RKO (cell line): ENCODE data around the gene RFNG.

Experiments used
- DNase-seq: peaks from one replicate; pipeline ENCODE4 v3.0.0-alpha.2; 2016; ENCODE audit warnings: low spot score

The RFNG gene

GRCh38 chr17:82013772-82014321 is 37.8 kb downstream of the RFNG start:
- no peak for DNase-seq

- DNase-seq, result no peak
Observed at GRCh38 chr17:82013341-82013740, 38.3 kb downstream of the RFNG start.

DNA sequence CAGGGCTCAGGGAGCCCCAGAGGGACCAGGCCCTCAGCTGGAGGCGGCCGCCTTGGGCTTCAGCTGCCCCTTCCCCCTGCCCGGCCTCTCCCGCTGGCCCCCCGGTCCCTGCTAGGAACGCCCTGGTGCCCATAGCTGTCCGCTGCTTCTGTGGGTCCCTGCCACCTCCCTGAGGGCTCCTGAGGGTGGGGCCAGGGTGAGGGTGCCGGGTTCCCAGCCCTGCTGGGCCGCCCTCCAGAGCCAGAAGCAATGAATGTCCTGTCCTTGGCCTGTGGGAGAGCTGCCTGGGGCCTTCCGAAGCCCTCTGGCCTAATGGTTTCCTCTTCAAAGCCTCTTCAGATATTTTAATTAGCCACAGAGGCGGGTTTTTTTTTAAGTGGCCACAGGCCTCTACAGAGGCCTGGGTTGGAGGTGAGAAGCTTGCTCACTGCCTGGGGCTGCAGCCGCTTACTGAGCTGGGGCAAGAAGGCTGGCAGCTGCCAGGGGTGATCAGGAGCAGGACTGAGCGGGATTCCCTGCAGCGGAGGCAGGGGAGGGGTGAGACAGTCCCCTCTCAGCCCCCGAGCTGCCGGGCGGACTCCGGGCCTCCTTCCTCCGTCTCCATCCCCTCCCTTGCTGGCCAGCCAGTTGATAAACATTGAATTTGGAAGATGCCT is 38.8 kb downstream of the RFNG start:
- DNase-seq, result no peak

- no peak for DNase-seq
Observed at GRCh38 chr17:82012261-82012639, 39.4 kb downstream of the RFNG start.

- DNase-seq, result no peak
Observed at GRCh38 chr17:82011617-82012187, 39.9 kb downstream of the RFNG start.

- DNase-seq, result no peak
Observed at GRCh38 chr17:82010575-82011525, 40.8 kb downstream of the RFNG start.

DNA sequence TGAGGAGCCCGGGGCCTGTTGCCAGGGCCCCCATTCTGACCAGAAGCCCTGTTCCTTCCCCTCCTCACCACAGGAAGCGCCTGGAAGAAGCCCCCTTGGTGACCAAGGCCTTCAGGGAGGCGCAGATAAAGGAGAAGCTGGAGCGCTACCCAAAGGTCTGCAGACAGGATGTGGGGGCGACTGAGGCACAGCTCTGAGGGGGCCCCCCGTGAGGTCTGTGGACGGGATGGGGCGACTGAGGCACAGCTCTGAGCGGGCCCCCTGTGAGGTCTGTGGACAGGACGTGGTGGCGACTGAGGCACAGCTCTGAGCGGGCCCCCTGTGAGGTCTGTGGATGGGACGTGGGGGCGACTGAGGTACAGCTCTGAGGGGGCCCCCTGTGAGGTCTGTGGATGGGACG is 42.2 kb downstream of the RFNG start:
- no peak for DNase-seq

DNA sequence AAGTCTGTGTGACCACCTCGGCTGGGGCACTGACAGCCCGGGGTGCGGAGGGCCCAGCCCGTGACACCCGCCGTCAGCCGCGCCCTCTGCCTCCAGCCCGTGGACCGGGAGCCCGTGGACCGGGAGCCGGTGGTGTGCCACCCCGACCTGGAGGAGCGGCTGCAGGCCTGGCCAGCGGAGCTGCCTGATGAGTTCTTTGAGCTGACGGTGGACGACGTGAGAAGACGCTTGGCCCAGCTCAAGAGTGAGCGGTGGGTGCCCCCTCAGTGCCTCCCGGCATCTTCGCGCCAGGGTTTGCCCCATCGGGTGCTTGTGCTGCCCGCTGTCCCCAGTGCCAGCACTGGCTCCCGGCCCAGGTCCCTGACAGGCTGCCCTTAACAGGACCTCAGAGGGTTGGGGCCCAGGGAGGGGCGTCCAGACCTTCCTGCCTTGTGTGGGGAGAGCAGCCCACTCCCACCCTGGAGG is 42.6 kb downstream of the RFNG start:
- no peak for DNase-seq

DNA sequence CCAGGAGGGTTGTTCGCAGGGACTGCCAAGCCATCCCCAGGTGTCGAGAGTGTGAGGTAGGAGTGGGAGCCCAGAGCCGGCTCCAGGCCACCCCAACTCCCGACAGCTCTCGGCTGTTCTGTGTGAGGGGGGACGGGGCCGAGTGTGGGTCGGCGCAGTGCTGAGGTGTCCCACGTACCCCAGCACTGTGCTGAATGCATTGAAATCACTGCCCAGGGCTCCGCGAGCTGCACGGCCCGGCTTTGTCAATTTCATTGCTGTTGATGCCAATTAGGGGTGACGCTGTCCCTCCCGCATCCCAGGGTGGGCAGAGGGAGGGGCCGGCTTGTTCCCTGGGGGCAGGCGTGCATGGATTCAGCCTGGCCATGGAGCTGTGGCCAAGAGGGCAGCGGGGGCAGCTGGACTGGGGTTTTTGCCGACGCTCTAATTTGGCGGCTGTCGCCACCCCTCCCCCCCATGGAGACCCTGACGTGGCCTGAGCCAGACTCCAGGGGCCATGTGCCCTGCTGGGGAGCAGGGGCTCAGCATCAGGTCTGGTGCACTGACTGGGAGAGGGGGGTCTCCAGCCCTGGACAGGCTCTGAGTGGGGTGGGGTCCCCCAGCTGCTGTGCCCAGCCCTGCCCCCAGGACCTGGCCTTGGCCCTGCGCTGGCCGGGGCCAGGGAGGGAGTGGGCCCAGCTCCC is 43.2 kb downstream of the RFNG start:
- DNase-seq, result no peak

DNA sequence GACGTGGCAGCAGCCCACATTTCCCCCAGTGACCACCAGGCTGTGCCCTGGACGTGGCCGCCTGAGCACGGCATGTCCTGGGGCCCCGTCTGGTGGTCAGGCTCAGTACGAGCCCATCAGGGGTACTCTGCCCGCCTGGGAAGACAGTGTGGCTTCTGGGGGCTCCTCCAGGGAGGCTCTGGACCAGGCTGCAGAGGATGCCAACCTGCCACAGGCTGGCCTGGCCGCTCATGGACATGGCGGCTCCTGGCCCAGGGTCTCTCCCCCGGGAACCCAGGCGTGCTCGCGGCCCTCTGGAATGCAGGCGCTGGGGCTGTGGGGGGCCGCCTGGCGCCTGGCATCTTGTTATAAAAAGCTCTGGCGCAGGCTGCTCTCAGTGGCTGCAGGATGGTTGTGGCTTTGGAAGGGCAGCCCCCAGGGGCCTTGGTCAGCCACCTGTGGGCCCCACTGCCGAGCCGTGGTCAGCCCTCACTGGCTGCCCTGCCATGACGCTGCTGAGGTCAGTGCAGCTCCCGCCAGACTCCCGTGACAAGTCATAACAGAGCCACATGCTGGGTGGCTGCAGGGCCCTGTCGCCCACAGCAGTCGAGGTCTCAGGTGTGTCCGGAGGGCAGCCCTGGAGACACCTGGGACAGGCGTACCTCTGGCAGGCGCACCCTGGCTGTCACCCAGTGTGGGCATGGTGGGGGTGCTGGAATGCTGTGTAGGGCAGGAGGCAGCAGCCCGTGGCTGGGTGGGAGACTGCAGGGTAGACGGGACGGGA is 43.9 kb downstream of the RFNG start:
- no peak for DNase-seq

DNA sequence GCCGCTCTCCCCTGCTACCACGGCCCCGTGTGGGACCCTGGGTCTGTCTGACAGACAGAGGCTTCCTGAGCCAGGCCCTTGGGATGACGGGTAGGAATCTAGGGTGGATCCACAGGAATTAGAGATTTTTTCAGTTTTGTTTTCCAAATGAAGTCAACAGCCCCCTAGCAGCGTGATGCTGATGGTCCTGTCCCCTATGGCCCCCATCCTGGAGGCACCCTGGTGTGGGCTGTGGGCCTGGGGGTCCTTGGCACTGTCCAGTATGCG is 44.5 kb downstream of the RFNG start:
- no peak for DNase-seq

DNA sequence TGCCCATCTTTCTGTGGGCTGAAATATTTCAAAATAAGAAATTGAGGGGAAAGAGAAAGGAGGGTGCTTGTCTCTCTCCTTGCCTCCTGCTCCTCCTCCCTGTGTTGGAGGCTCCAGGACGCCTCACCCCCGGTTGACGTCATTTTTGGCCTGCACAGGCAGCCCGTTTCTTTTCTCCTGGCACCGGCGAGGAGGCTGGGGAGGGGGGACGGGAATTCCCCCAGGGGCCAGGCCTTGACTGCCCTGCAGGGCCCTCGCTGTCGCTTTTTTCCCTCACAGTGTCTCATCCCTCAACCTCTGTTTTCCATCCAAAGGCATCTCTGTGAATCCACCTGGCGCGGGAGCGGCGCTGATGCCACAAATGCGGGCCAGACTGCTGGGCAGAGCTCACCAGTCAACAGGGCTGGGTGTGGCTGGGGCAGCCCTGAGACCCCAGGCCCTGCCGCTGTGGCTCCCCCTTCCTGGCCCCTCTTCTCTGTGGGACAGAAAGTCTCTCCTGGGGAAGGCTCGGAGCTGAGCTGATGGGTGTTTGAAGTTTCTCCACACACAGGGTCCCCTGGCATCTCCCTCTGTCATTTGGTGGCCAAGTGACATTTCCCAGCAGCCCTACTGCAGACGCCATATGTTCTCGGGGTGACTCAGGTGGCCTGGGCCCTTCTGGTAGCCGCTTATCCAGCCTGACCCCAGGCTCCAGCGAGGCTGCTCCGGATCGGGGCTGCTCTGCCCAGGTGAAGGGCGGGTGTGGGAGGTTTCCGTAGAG is 45.0 kb downstream of the RFNG start:
- no peak for DNase-seq

DNA sequence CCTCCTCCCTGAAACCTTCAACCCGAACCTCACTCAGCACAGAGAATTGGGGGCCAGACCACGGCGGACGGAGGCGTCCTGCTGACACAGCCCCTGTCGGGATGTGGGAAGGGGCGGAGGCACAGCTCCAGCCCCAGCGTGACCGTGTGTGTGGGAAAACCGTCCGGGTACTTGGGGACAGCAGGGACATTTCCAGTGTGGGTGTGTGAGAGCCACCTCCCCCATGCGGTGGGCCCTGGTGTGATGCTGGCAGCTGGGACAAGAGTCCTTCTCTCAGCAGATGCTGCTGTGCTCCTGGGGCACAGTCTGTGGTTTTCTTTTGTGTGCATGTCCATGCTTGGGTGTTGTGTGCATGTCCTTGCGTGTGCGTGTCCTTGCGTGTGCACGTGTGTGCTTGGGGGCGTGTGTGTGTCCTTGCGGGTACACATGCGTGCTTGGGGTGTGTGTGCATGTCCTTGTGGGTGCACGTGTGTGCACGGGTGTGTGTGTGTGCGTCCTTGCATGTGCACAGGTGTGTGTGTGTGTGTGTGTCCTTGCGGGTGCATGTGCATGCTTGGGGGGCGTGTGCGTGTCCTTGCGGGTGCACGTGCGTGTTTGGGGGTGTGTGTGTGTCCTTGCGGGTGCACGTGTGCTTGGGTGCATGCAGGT is 45.8 kb downstream of the RFNG start:
- no peak for DNase-seq

DNA sequence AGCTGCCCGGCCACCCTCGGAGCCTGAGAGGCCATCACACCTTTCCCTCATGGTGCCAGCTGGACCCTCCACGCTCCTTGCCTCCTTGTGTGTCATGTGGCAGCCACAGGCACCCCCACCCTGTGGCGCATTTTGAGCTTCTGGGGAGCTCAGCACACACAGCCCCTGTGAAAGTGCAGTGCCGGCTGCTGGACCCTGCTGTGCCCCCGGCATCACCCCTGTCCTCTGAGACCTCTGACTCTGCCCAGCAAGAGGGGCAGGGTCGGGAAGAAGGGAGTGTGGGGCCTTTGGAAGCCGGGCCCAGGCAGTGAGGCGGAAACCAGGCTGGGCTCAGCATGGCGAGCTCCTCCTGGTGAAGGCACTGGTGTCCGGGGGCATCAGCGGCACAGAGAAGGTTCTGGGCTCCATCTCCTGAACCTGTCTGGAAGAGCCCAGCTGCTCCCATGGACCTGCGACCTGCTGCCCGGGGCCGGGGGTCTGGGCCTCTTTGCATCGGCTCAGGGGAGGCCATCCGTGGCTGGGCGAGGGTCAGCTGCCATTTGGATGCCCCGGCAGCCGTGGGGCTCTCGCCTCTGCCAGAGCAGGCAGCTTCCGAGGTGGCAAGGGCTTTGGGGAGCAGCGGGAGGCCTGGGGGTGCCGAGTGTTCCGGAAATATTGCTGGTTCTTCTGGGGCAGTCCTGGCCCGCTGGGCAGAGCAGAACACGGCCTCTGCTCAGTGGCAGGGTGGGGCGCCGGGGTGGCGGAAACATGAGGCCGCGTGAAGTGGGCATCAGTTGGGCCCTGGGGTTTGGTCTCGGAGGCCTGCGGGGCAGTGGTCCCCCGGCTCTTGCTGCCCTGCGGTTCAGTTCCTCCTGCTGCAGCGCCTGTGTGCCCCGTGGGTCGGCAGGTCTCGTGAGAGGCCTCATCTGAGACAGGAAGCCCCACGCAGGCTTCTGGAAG is 46.8 kb downstream of the RFNG start:
- DNase-seq, result no peak

- DNase-seq, result peak; percentile 93
Observed at GRCh38 chr17:82003411-82004381, 47.9 kb downstream of the RFNG start.

- DNase-seq, result no peak
Observed at GRCh38 chr17:82001571-82002056, 50.0 kb downstream of the RFNG start.

- DNase-seq, result no peak
Observed at GRCh38 chr17:82000803-82001570, 50.6 kb downstream of the RFNG start.
